Keratinocyte (primary cell): Measurements from ENCODE around the gene SYF2.

Experiments
- EZH2 ChIP-seq: IDR thresholded peaks from one replicate; pipeline ENCODE4 v1.6.1; 2012; ENCODE audit warnings: inconsistent platforms, mild to moderate bottlenecking, low read length, moderate library complexity
- TF ChIP-seq, protein P1 (sequence below), 3 experiments: IDR thresholded peaks in 1 of 3; conservative IDR thresholded peaks in 1 of 3; optimal IDR thresholded peaks in 1 of 3; 2 replicates in 2 of 3; 3 replicates in 1 of 3; pipeline versions ENCODE3 to v1.5.1; 2011; ENCODE audit warnings: low read length in 3 of 3, mild to moderate bottlenecking in 3 of 3, moderate library complexity in 2 of 3, control low read depth in 1 of 3, inconsistent platforms in 1 of 3; ENCODE audit not compliant: insufficient read depth in 2 of 3; ENCODE audit errors: extremely low read depth in 1 of 3

DNA sequence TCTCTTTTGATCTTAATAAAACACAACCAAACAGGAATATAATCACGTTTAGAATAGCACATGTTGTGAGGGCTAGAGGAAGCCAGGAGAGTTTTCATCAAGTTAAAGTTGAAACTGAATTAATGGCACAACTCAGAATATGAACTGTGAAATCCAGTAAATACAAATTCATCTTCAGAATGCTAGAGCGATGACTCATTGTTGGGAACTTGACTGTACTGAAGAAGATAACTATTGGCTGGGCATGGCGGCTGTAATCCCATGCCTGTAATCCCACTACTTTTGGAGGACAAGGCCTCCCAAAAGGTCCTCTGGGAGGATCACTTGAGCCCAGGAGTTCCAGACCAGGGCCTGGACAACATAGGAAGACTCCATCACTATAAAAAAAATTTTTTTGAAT lies 8.8 kb downstream of the SYF2 start:
- TF ChIP-seq, protein P1, sequence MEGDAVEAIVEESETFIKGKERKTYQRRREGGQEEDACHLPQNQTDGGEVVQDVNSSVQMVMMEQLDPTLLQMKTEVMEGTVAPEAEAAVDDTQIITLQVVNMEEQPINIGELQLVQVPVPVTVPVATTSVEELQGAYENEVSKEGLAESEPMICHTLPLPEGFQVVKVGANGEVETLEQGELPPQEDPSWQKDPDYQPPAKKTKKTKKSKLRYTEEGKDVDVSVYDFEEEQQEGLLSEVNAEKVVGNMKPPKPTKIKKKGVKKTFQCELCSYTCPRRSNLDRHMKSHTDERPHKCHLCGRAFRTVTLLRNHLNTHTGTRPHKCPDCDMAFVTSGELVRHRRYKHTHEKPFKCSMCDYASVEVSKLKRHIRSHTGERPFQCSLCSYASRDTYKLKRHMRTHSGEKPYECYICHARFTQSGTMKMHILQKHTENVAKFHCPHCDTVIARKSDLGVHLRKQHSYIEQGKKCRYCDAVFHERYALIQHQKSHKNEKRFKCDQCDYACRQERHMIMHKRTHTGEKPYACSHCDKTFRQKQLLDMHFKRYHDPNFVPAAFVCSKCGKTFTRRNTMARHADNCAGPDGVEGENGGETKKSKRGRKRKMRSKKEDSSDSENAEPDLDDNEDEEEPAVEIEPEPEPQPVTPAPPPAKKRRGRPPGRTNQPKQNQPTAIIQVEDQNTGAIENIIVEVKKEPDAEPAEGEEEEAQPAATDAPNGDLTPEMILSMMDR (optimal IDR thresholded peaks at IDR 0.05 in 1 of 3, IDR thresholded peaks at IDR 0.05 in 1 of 3, conservative IDR thresholded peaks at IDR 0.05 in 1 of 3; ENCODE audit: extremely low read depth in 1 of 3, insufficient read depth in 2 of 3, low read length in 3 of 3): no peak
- no peak for TF ChIP-seq EZH2
